ENCODE results near the gene IL1B.

IL1B gene

GRCh38 chr2:112793449-112793978 is 43.1 kb downstream of the IL1B start:
- Histone ChIP-seq H2BK15ac (ENCODE audit: low read depth, poor library complexity, severe bottlenecking) (no peak overlapping the region), H3K4me1 (ENCODE audit: control insufficient read depth, insufficient read depth, low read depth, low read length) (no peaks in the 10 kb centered on the region), H3K18ac (ENCODE audit: low read depth in 1 of 2, low read length in 2 of 2) (peak overlapping the region in 1 of 2 experiments; percentile 69), H4K91ac (ENCODE audit: low read length) (peak overlapping the region; percentile 43), H2AFZ (ENCODE audit: low read depth, low read length) (no peak overlapping the region), H3K4me3 (ENCODE audit: insufficient read depth in 1 of 2, low read depth in 1 of 2, low read length in 2 of 2) (no peak overlapping the region), H3K4me2 (ENCODE audit: low read length, poor library complexity, severe bottlenecking) (no peak overlapping the region), H3K4ac (ENCODE audit: low read depth in 1 of 2, low read length in 2 of 2) (no peak overlapping the region), H3K9me3 (ENCODE audit: control insufficient read depth, low read length) (peaks cover 3% of the 10 kb centered on the region), H3K27me3 (ENCODE audit: control insufficient read depth in 1 of 2, insufficient read depth in 1 of 2, low read length in 2 of 2) (no peaks in the 10 kb centered on the region), H3K36me3 (ENCODE audit: control insufficient read depth in 1 of 2, insufficient read depth in 2 of 2, low read depth in 1 of 2, low read length in 2 of 2) (no peaks in the 10 kb centered on the region), H4K8ac (ENCODE audit: low read length) (peak overlapping the region; percentile 45), H2BK120ac (ENCODE audit: low read depth, low read length) (peak overlapping the region; percentile 6), H3K9ac (ENCODE audit: low read length) (peak overlapping the region; percentile 69), H3K23ac (ENCODE audit: low read length in 2 of 2) (no peak overlapping the region), H2AK5ac (ENCODE audit: low read length, severe bottlenecking) (no peak overlapping the region), H3K79me1 (replicated peaks; ENCODE audit: low read length, poor library complexity, severe bottlenecking) (no peaks in the 10 kb centered on the region), H3K14ac (ENCODE audit: low read length in 2 of 2) (no peak overlapping the region), H3K27ac (ENCODE audit: low read length, poor library complexity, severe bottlenecking) (no peak overlapping the region), H2BK12ac (ENCODE audit: low read length in 2 of 2) (peak overlapping the region in 1 of 2 experiments; percentile 14), H2BK5ac (ENCODE audit: low read depth, low read length, poor library complexity, severe bottlenecking) (no peak overlapping the region)
- WGBS = 56% methylated on average over 1 of the region's 3 CpGs
- peak; percentile 22 for DNase-seq

GRCh38 chr2:112792419-112792818 is 44.2 kb downstream of the IL1B start:
- Histone ChIP-seq H3K14ac (ENCODE audit: low read length in 2 of 2) (no peak overlapping the region), H3K9me3 (ENCODE audit: control insufficient read depth, low read length) (peaks cover 3% of the 10 kb centered on the region), H2AFZ (ENCODE audit: low read depth, low read length) (no peak overlapping the region), H3K79me1 (replicated peaks; ENCODE audit: low read length, poor library complexity, severe bottlenecking) (no peaks in the 10 kb centered on the region), H3K4me3 (ENCODE audit: insufficient read depth in 1 of 2, low read depth in 1 of 2, low read length in 2 of 2) (no peak overlapping the region), H2BK12ac (ENCODE audit: low read length in 2 of 2) (no peak overlapping the region), H3K9ac (ENCODE audit: low read length) (no peak overlapping the region), H2BK5ac (ENCODE audit: low read depth, low read length, poor library complexity, severe bottlenecking) (no peak overlapping the region), H3K27ac (ENCODE audit: low read length, poor library complexity, severe bottlenecking) (no peak overlapping the region), H2BK15ac (ENCODE audit: low read depth, poor library complexity, severe bottlenecking) (no peak overlapping the region), H2BK120ac (ENCODE audit: low read depth, low read length) (no peak overlapping the region), H3K23ac (ENCODE audit: low read length in 2 of 2) (no peak overlapping the region), H4K91ac (ENCODE audit: low read length) (no peak overlapping the region), H2AK5ac (ENCODE audit: low read length, severe bottlenecking) (no peak overlapping the region), H3K4ac (ENCODE audit: low read depth in 1 of 2, low read length in 2 of 2) (no peak overlapping the region), H3K18ac (ENCODE audit: low read depth in 1 of 2, low read length in 2 of 2) (no peak overlapping the region), H4K8ac (ENCODE audit: low read length) (no peak overlapping the region), H3K4me1 (ENCODE audit: control insufficient read depth, insufficient read depth, low read depth, low read length) (no peaks in the 10 kb centered on the region), H3K27me3 (ENCODE audit: control insufficient read depth in 1 of 2, insufficient read depth in 1 of 2, low read length in 2 of 2) (no peaks in the 10 kb centered on the region), H3K4me2 (ENCODE audit: low read length, poor library complexity, severe bottlenecking) (no peak overlapping the region), H3K36me3 (ENCODE audit: control insufficient read depth in 1 of 2, insufficient read depth in 2 of 2, low read depth in 1 of 2, low read length in 2 of 2) (no peaks in the 10 kb centered on the region)
- WGBS = 81% methylated on average over 3 of the region's 5 CpGs
- no peak for DNase-seq

- no peak overlapping the region for H3K18ac ChIP-seq (ENCODE audit: low read depth in 1 of 2, low read length in 2 of 2)
- H2AFZ ChIP-seq (ENCODE audit: low read depth, low read length) = no peak overlapping the region
- peak overlapping the region in 1 of 2 experiments; percentile 33 for H3K14ac ChIP-seq (ENCODE audit: low read length in 2 of 2)
- no peaks in the 10 kb centered on the region for H3K27me3 ChIP-seq (ENCODE audit: control insufficient read depth in 1 of 2, insufficient read depth in 1 of 2, low read length in 2 of 2)
- H2BK120ac ChIP-seq (ENCODE audit: low read depth, low read length) = no peak overlapping the region
- no peak overlapping the region for H3K4me3 ChIP-seq (ENCODE audit: insufficient read depth in 1 of 2, low read depth in 1 of 2, low read length in 2 of 2)
- no peak overlapping the region for H3K4ac ChIP-seq (ENCODE audit: low read depth in 1 of 2, low read length in 2 of 2)
- H3K79me1 ChIP-seq (replicated peaks; ENCODE audit: low read length, poor library complexity, severe bottlenecking) = no peaks in the 10 kb centered on the region
- H3K23ac ChIP-seq (ENCODE audit: low read length in 2 of 2) = no peak overlapping the region
- no peaks in the 10 kb centered on the region for H3K36me3 ChIP-seq (ENCODE audit: control insufficient read depth in 1 of 2, insufficient read depth in 2 of 2, low read depth in 1 of 2, low read length in 2 of 2)
- H2BK15ac ChIP-seq (ENCODE audit: low read depth, poor library complexity, severe bottlenecking) = no peak overlapping the region
- H3K4me2 ChIP-seq (ENCODE audit: low read length, poor library complexity, severe bottlenecking) = no peak overlapping the region
- H2BK12ac ChIP-seq (ENCODE audit: low read length in 2 of 2) = no peak overlapping the region
- no peak overlapping the region for H3K9ac ChIP-seq (ENCODE audit: low read length)
- DNase-seq = no peak
- no peaks in the 10 kb centered on the region for H3K4me1 ChIP-seq (ENCODE audit: control insufficient read depth, insufficient read depth, low read depth, low read length)
- WGBS = 94% methylated on average over 3 of the region's 3 CpGs
- no peaks in the 10 kb centered on the region for H3K9me3 ChIP-seq (ENCODE audit: control insufficient read depth, low read length)
- H2AK5ac ChIP-seq (ENCODE audit: low read length, severe bottlenecking) = no peak overlapping the region
- H4K8ac ChIP-seq (ENCODE audit: low read length) = no peak overlapping the region
- H4K91ac ChIP-seq (ENCODE audit: low read length) = no peak overlapping the region
- no peak overlapping the region for H2BK5ac ChIP-seq (ENCODE audit: low read depth, low read length, poor library complexity, severe bottlenecking)
- no peak overlapping the region for H3K27ac ChIP-seq (ENCODE audit: low read length, poor library complexity, severe bottlenecking)
Measured at GRCh38 chr2:112791693-112792230, 44.8 kb downstream of the IL1B start.

- Histone ChIP-seq H3K4ac (ENCODE audit: low read depth in 1 of 2, low read length in 2 of 2) (no peak overlapping the region), H4K91ac (ENCODE audit: low read length) (no peak overlapping the region), H3K9me3 (ENCODE audit: control insufficient read depth, low read length) (no peaks in the 10 kb centered on the region), H3K36me3 (ENCODE audit: control insufficient read depth in 1 of 2, insufficient read depth in 2 of 2, low read depth in 1 of 2, low read length in 2 of 2) (no peaks in the 10 kb centered on the region), H4K8ac (ENCODE audit: low read length) (no peak overlapping the region), H3K27ac (ENCODE audit: low read length, poor library complexity, severe bottlenecking) (no peak overlapping the region), H2BK120ac (ENCODE audit: low read depth, low read length) (no peak overlapping the region), H3K4me1 (ENCODE audit: control insufficient read depth, insufficient read depth, low read depth, low read length) (no peaks in the 10 kb centered on the region), H2AFZ (ENCODE audit: low read depth, low read length) (no peak overlapping the region), H3K4me3 (ENCODE audit: insufficient read depth in 1 of 2, low read depth in 1 of 2, low read length in 2 of 2) (no peak overlapping the region), H3K18ac (ENCODE audit: low read depth in 1 of 2, low read length in 2 of 2) (no peak overlapping the region), H3K4me2 (ENCODE audit: low read length, poor library complexity, severe bottlenecking) (no peak overlapping the region), H2BK12ac (ENCODE audit: low read length in 2 of 2) (no peak overlapping the region), H2BK15ac (ENCODE audit: low read depth, poor library complexity, severe bottlenecking) (no peak overlapping the region), H3K23ac (ENCODE audit: low read length in 2 of 2) (no peak overlapping the region), H2BK5ac (ENCODE audit: low read depth, low read length, poor library complexity, severe bottlenecking) (no peak overlapping the region), H3K27me3 (ENCODE audit: control insufficient read depth in 1 of 2, insufficient read depth in 1 of 2, low read length in 2 of 2) (no peaks in the 10 kb centered on the region), H3K14ac (ENCODE audit: low read length in 2 of 2) (no peak overlapping the region), H3K79me1 (replicated peaks; ENCODE audit: low read length, poor library complexity, severe bottlenecking) (no peaks in the 10 kb centered on the region), H3K9ac (ENCODE audit: low read length) (no peak overlapping the region), H2AK5ac (ENCODE audit: low read length, severe bottlenecking) (no peak overlapping the region)
- DNase-seq = no peak
- WGBS = 87% methylated on average over 3 of the region's 3 CpGs
Measured at GRCh38 chr2:112791019-112791418, 45.6 kb downstream of the IL1B start.

Measured in mesenchymal stem cell (in vitro differentiated cells and primary cell).